ENCODE results near the gene IQSEC1. TPM values are rescaled to one million over a fixed set of nuclear protein-coding genes. Genes with fewer than 3 reads are reported as not detected.

IQSEC1 gene
- total RNA-seq, 1 experiment from 2014 or later: 28.1 TPM

- Histone ChIP-seq H3K4me2 (ENCODE audit: low read length) (no peak overlapping the region), H3K9ac (ENCODE audit: low read length) (no peak overlapping the region), H3K79me2 (ENCODE audit: insufficient read depth, low read length) (no peaks in the 10 kb centered on the region), H3K9me3 (ENCODE audit: control insufficient read depth in 1 of 2, insufficient read depth in 1 of 2, low read depth in 1 of 2, low read length in 2 of 2) (no peaks in the 10 kb centered on the region), H4K20me1 (ENCODE audit: insufficient read depth) (no peaks in the 10 kb centered on the region), H3K9me2 (ENCODE audit: insufficient read depth) (no peaks in the 10 kb centered on the region), H2AFZ (ENCODE audit: low read depth, low read length, poor library complexity, severe bottlenecking) (no peak overlapping the region), H3K27ac (ENCODE audit: low read depth, low read length) (no peak overlapping the region), H3K27me3 (ENCODE audit: insufficient read depth, low read length) (no peaks in the 10 kb centered on the region), H3K36me3 (ENCODE audit: control insufficient read depth in 1 of 2, insufficient read depth in 2 of 2, low read length in 2 of 2) (no peaks in the 10 kb centered on the region), H3K4me1 (ENCODE audit: control insufficient read depth in 1 of 2, insufficient read depth in 2 of 2, low read length in 2 of 2) (no peaks in the 10 kb centered on the region), H3K4me3 (replicated peaks in 1 of 2; ENCODE audit: low read depth in 1 of 2, low read length in 2 of 2) (no peak overlapping the region)
- ChIA-PET CTCF (no interaction called here), RAD21 (ENCODE audit: low non-redundant PET in 1 of 2, low total read pairs in 2 of 2, uncharacterized antibody in 2 of 2, unreplicated experiment in 2 of 2) (no interaction called here), POLR2A (no interaction called here)
- intact Hi-C loops (cut with micrococcal nuclease): no loop called here
- no peak for TF ChIP-seq RAD21 (IDR thresholded peaks at IDR 0.05; ENCODE audit: low read depth)
- TF ChIP-seq EZH2 (IDR thresholded peaks at IDR 0.05): no peak
- TF ChIP-seq CEBPB (IDR thresholded peaks at IDR 0.05; ENCODE audit: low read depth): no peak
- no peak for TF ChIP-seq SIN3A (IDR thresholded peaks at IDR 0.05; ENCODE audit: low read depth)
- TF ChIP-seq YY1 (IDR thresholded peaks at IDR 0.05; ENCODE audit: extremely low read depth, insufficient replicate concordance, low read depth, low read length): no peak
- no TSS peak for BruUV-seq (replicated peaks)
- no peak for ATAC-seq
- no peak for DNase-seq (ENCODE audit: low read depth, low spot score)
These were observed 32.1 kb upstream of the IQSEC1 start for GRCh38 chr3:13105181-13105895.

GRCh38 chr3:13104511-13104910 is 31.3 kb upstream of the IQSEC1 start:
- Histone ChIP-seq H3K79me2 (ENCODE audit: insufficient read depth, low read length) (no peaks in the 10 kb centered on the region), H3K9me2 (ENCODE audit: insufficient read depth) (no peaks in the 10 kb centered on the region), H3K36me3 (ENCODE audit: control insufficient read depth in 1 of 2, insufficient read depth in 2 of 2, low read length in 2 of 2) (no peaks in the 10 kb centered on the region), H3K4me1 (ENCODE audit: control insufficient read depth in 1 of 2, insufficient read depth in 2 of 2, low read length in 2 of 2) (no peaks in the 10 kb centered on the region), H4K20me1 (ENCODE audit: insufficient read depth) (no peaks in the 10 kb centered on the region), H3K4me3 (replicated peaks in 1 of 2; ENCODE audit: low read depth in 1 of 2, low read length in 2 of 2) (no peak overlapping the region), H3K9ac (ENCODE audit: low read length) (no peak overlapping the region), H3K27me3 (ENCODE audit: insufficient read depth, low read length) (no peaks in the 10 kb centered on the region), H3K27ac (ENCODE audit: low read depth, low read length) (no peak overlapping the region), H2AFZ (ENCODE audit: low read depth, low read length, poor library complexity, severe bottlenecking) (no peak overlapping the region), H3K4me2 (ENCODE audit: low read length) (no peak overlapping the region), H3K9me3 (ENCODE audit: control insufficient read depth in 1 of 2, insufficient read depth in 1 of 2, low read depth in 1 of 2, low read length in 2 of 2) (no peaks in the 10 kb centered on the region)
- DNase-seq (ENCODE audit: low read depth, low spot score): no peak
- ChIA-PET POLR2A (no interaction called here), RAD21 (ENCODE audit: low non-redundant PET in 1 of 2, low total read pairs in 2 of 2, uncharacterized antibody in 2 of 2, unreplicated experiment in 2 of 2) (no interaction called here), CTCF (no interaction called here)
- intact Hi-C loops (cut with micrococcal nuclease): no loop called here
- no TSS peak for BruUV-seq (replicated peaks)
- no peak for TF ChIP-seq ELF1 (IDR thresholded peaks at IDR 0.05; ENCODE audit: borderline replicate concordance, low read depth)
- no peak for TF ChIP-seq SRF (IDR thresholded peaks at IDR 0.05; ENCODE audit: low read depth)
- TF ChIP-seq REST (IDR thresholded peaks at IDR 0.05; ENCODE audit: low read depth): no peak
- no peak for TF ChIP-seq FOSL1 (IDR thresholded peaks at IDR 0.05; ENCODE audit: low read depth)
- no peak for TF ChIP-seq SP1 (IDR thresholded peaks at IDR 0.05; ENCODE audit: low read depth)
- TF ChIP-seq SIN3A (IDR thresholded peaks at IDR 0.05; ENCODE audit: low read depth): no peak
- TF ChIP-seq EZH2phosphoT487 (IDR thresholded peaks at IDR 0.05; ENCODE audit: borderline replicate concordance): no peak
- TF ChIP-seq EZH2 (IDR thresholded peaks at IDR 0.05): no peak
- no peak for TF ChIP-seq ATF3 (IDR thresholded peaks at IDR 0.05)
- no peak for TF ChIP-seq CEBPB (IDR thresholded peaks at IDR 0.05; ENCODE audit: low read depth)
- ATAC-seq: no peak
